Sigmoid colon (tissue), 4 donors: Measurements from ENCODE around the gene EBP.

Experiments
- CTCF ChIP-seq, 4 experiments: fragments of 450-650 bp in 3 of 4; fragments of 200-600 bp in 1 of 4; IDR thresholded peaks; one replicate each; pipeline ENCODE4 v1.5.1; 2016 to 2019; ENCODE audit warnings: antibody characterized with exemption in 4 of 4, mild to moderate bottlenecking in 3 of 4, moderate library complexity in 2 of 4
- EP300 ChIP-seq, 4 donors: sonication (generic); formaldehyde crosslinking; IDR thresholded peaks; one replicate each; pipeline ENCODE4 v1.6.1; 2017; ENCODE audit warnings: antibody characterized with exemption in 4 of 4
- POLR2A ChIP-seq, 2 donors: fragments of 450-650 bp; IDR thresholded peaks; one replicate each; pipeline ENCODE4 v1.6.1; 2016; ENCODE audit warnings: antibody characterized with exemption in 2 of 2, mild to moderate bottlenecking in 2 of 2, moderate library complexity in 2 of 2
- POLR2AphosphoS5 ChIP-seq, 4 donors: sonication (generic); formaldehyde crosslinking; IDR thresholded peaks; one replicate each; pipeline ENCODE4 v1.6.1; 2017; ENCODE audit warnings: antibody characterized with exemption in 4 of 4

GRCh38 chrX:48569958-48570357 is 48.4 kb downstream of the EBP start:
- TF ChIP-seq EP300 (IDR thresholded peaks at IDR 0.05) (no peak), CTCF (IDR thresholded peaks at IDR 0.05) (no peak), POLR2AphosphoS5 (IDR thresholded peaks at IDR 0.05) (no peak), POLR2A (IDR thresholded peaks at IDR 0.05) (no peak)
